ENCODE results near the gene METTL24. TPM values are rescaled to one million over a fixed set of nuclear protein-coding genes. Genes with fewer than 3 reads are reported as not detected.

METTL24 gene
- total RNA-seq, 1 donor from 2014 or later: 0.67 TPM

DNA sequence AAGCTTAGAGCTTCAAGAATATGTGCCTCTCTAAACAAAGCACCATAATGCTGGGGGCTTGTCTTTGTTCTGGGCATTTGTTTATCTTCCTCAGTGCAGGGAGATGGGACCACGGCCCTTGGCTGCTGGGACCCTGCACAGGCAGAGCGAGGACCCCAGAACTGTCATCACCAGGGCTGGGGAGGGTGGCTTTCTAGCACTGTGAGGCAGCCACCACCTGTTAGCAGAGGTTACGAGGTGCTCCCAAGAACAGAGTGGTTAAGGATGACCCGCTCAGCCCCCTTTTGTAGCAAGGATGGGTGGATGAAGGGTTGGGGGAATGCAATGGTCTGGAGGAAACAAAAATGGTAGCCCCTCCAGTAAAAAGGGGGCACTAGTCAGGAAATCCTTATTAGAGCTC is 34.9 kb downstream of the METTL24 start:
- Mint-ChIP-seq H3K4me3 (ENCODE audit: unreplicated experiment) (no peak overlapping the region), H3K27me3 (ENCODE audit: low read depth) (peaks cover 9% of the 10 kb centered on the region), H3K9me3 (ENCODE audit: low read depth) (no peaks in the 10 kb centered on the region), H3K36me3 (ENCODE audit: low read depth) (no peaks in the 10 kb centered on the region), H3K4me1 (ENCODE audit: low read depth) (peaks cover 12% of the 10 kb centered on the region), H3K27ac (ENCODE audit: unreplicated experiment) (no peak overlapping the region)
- DNase-seq (ENCODE audit: low spot score): no peak
- TF ChIP-seq, protein P1, sequence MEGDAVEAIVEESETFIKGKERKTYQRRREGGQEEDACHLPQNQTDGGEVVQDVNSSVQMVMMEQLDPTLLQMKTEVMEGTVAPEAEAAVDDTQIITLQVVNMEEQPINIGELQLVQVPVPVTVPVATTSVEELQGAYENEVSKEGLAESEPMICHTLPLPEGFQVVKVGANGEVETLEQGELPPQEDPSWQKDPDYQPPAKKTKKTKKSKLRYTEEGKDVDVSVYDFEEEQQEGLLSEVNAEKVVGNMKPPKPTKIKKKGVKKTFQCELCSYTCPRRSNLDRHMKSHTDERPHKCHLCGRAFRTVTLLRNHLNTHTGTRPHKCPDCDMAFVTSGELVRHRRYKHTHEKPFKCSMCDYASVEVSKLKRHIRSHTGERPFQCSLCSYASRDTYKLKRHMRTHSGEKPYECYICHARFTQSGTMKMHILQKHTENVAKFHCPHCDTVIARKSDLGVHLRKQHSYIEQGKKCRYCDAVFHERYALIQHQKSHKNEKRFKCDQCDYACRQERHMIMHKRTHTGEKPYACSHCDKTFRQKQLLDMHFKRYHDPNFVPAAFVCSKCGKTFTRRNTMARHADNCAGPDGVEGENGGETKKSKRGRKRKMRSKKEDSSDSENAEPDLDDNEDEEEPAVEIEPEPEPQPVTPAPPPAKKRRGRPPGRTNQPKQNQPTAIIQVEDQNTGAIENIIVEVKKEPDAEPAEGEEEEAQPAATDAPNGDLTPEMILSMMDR (IDR thresholded peaks at IDR 0.05): no peak

DNA sequence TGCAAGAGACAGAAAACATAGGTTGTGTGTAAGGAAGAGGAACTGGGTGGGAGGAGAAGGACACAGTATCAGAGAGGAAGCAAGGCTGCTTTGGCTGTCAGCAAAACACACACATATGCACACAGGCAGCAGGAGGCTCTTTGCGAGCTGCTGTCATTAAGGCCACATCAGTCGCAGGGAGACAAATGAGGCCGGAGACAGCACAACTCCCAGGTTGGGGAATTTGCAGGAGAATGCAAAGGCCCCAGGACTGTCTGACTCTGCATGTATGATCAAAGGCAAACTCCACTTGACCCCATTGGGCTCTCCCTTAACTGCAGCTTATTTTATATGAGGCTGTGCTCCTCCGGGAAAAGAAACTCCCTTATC is 35.3 kb downstream of the METTL24 start:
- Mint-ChIP-seq H3K4me1 (ENCODE audit: low read depth) (peaks cover 8% of the 10 kb centered on the region), H3K27ac (ENCODE audit: unreplicated experiment) (no peak overlapping the region), H3K27me3 (ENCODE audit: low read depth) (peaks cover 9% of the 10 kb centered on the region), H3K9me3 (ENCODE audit: low read depth) (no peaks in the 10 kb centered on the region), H3K4me3 (ENCODE audit: unreplicated experiment) (no peak overlapping the region), H3K36me3 (ENCODE audit: low read depth) (no peaks in the 10 kb centered on the region)
- no peak for DNase-seq (ENCODE audit: low spot score)
- TF ChIP-seq, protein P1 (IDR thresholded peaks at IDR 0.05): no peak

DNA sequence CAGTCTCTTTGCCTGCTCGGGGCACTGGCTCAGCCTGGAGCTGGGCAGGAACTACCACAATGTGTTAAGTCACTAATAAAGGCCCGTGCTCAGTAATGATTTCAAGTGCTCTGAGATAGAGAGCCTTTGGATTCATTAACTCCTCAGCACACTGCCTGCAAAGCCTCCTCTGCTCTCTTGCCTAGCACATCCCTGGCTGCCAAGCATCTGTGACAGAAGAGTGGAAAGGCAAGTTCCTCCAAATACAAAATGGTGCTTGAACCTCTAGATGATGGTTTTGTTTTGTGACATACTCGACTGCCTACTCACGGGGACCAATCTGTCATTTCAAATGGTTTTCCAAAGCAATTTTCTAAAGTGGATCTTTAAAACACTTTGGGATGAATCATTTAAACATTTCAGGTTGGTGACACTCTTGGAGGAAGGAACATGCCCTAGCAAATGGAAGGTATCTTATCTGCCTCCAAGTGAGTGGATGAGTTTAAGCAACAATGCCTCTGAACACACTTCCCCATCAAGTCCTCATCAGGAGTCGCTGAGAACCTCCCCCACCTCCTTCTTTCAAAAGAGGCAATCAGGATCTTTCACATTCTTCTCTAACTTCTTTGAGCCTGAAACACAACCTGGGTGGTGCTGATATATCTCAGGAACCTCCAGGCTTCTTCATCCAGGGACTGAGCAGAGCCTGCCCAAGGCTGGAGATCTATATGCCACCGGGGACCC is 35.8 kb downstream of the METTL24 start:
- no peak overlapping the region for H3K27ac Mint-ChIP-seq (ENCODE audit: unreplicated experiment)
- no peaks in the 10 kb centered on the region for H3K9me3 Mint-ChIP-seq (ENCODE audit: low read depth)
- TF ChIP-seq, protein P1 (IDR thresholded peaks at IDR 0.05): no peak
- H3K36me3 Mint-ChIP-seq (ENCODE audit: low read depth): no peaks in the 10 kb centered on the region
- no peak overlapping the region for H3K4me3 Mint-ChIP-seq (ENCODE audit: unreplicated experiment)
- H3K4me1 Mint-ChIP-seq (ENCODE audit: low read depth): peaks cover 4% of the 10 kb centered on the region
- no peak for DNase-seq (ENCODE audit: low spot score)
- H3K27me3 Mint-ChIP-seq (ENCODE audit: low read depth): peaks cover 9% of the 10 kb centered on the region

DNA sequence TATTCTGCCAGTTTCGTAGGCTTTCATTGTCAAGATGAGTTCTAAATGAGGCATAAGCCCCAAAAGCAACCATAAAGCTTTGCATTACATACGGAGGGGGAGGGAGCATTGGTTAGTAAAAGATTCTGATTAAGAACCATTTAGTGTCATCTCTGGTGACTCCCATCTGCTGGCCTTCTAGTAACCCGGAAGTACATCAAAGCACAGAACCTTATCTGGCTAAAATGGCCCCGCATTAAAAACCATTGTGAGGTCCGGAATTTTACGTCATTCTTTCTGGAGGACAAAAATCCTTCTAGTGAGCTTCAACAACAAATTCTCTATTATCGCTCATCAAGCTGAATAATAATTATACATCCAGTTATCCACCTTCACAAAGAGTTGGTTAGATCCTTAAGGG is 37.8 kb downstream of the METTL24 start:
- TF ChIP-seq, protein P1 (IDR thresholded peaks at IDR 0.05): no peak
- Mint-ChIP-seq H3K4me3 (ENCODE audit: unreplicated experiment) (no peak overlapping the region), H3K9me3 (ENCODE audit: low read depth) (no peaks in the 10 kb centered on the region), H3K4me1 (ENCODE audit: low read depth) (peaks cover 1% of the 10 kb centered on the region), H3K27me3 (ENCODE audit: low read depth) (peaks cover 24% of the 10 kb centered on the region), H3K36me3 (ENCODE audit: low read depth) (no peaks in the 10 kb centered on the region), H3K27ac (ENCODE audit: unreplicated experiment) (no peak overlapping the region)
- no peak for DNase-seq (ENCODE audit: low spot score)

DNA sequence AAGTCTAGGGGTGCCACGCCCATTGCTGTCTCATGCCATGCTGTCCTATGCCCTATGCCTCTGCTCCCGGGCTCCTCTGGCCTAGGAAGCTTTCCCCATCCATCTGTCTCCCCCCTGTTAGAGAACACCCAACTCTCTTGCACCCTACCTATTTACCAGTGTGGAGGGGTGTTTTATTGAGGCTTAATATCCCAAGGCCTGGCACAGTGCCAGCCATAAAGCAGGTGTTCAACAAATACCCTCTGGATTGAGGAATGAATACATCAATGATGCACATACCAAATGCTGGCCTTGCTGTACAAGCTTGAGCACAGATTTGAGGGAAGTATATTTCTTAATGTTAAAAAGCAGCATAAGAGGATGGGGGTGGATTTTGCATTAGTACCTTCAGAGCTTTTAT is 38.3 kb downstream of the METTL24 start:
- TF ChIP-seq, protein P1 (IDR thresholded peaks at IDR 0.05): no peak
- Mint-ChIP-seq H3K4me1 (ENCODE audit: low read depth) (no peaks in the 10 kb centered on the region), H3K4me3 (ENCODE audit: unreplicated experiment) (no peak overlapping the region), H3K27ac (ENCODE audit: unreplicated experiment) (no peak overlapping the region), H3K9me3 (ENCODE audit: low read depth) (no peaks in the 10 kb centered on the region), H3K36me3 (ENCODE audit: low read depth) (no peaks in the 10 kb centered on the region), H3K27me3 (ENCODE audit: low read depth) (peaks cover 27% of the 10 kb centered on the region)
- DNase-seq (ENCODE audit: low spot score): no peak

Measured in chondrocyte (in vitro differentiated cells).